Measurements from ENCODE around the gene ADSL. TPM values are rescaled to one million over a fixed set of nuclear protein-coding genes. Genes with fewer than 3 reads are reported as not detected.

The ADSL gene
- total RNA-seq, 1 donor from 2014 or later, result 153 TPM

GRCh38 chr22:40313007-40313406, 33.3 kb upstream of the ADSL start:
- peaks cover 3% of the 10 kb centered on the region for H3K36me3 ChIP-seq (ENCODE audit: control insufficient read depth, insufficient read depth, low read length)
- TF ChIP-seq, protein P1, sequence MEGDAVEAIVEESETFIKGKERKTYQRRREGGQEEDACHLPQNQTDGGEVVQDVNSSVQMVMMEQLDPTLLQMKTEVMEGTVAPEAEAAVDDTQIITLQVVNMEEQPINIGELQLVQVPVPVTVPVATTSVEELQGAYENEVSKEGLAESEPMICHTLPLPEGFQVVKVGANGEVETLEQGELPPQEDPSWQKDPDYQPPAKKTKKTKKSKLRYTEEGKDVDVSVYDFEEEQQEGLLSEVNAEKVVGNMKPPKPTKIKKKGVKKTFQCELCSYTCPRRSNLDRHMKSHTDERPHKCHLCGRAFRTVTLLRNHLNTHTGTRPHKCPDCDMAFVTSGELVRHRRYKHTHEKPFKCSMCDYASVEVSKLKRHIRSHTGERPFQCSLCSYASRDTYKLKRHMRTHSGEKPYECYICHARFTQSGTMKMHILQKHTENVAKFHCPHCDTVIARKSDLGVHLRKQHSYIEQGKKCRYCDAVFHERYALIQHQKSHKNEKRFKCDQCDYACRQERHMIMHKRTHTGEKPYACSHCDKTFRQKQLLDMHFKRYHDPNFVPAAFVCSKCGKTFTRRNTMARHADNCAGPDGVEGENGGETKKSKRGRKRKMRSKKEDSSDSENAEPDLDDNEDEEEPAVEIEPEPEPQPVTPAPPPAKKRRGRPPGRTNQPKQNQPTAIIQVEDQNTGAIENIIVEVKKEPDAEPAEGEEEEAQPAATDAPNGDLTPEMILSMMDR (IDR thresholded peaks at IDR 0.05; ENCODE audit: insufficient read depth, low read length, poor library complexity, severe bottlenecking), result no peak
- no peaks in the 10 kb centered on the region for H3K27me3 ChIP-seq (ENCODE audit: control insufficient read depth, insufficient read depth, low read length)
- no peak for DNase-seq (ENCODE audit: low read depth)
- no peak overlapping the region for H3K4me3 ChIP-seq (ENCODE audit: low read depth, low read length)

- Histone ChIP-seq H3K27me3 (ENCODE audit: control insufficient read depth, insufficient read depth, low read length) (no peaks in the 10 kb centered on the region), H3K4me3 (ENCODE audit: low read depth, low read length) (no peak overlapping the region), H3K36me3 (ENCODE audit: control insufficient read depth, insufficient read depth, low read length) (peaks cover 3% of the 10 kb centered on the region)
- TF ChIP-seq, protein P1 (IDR thresholded peaks at IDR 0.05; ENCODE audit: insufficient read depth, low read length, poor library complexity, severe bottlenecking), result no peak
- no peak for DNase-seq (ENCODE audit: low read depth)
Measured at GRCh38 chr22:40314041-40314440, 32.3 kb upstream of the ADSL start.

GRCh38 chr22:40320687-40321086, 25.6 kb upstream of the ADSL start:
- H3K36me3 ChIP-seq (ENCODE audit: control insufficient read depth, insufficient read depth, low read length), result no peaks in the 10 kb centered on the region
- no peak for DNase-seq (ENCODE audit: low read depth)

GRCh38 chr22:40322021-40322420, 24.3 kb upstream of the ADSL start:
- no peak for DNase-seq (ENCODE audit: low read depth)
- TF ChIP-seq, protein P1 (IDR thresholded peaks at IDR 0.05; ENCODE audit: insufficient read depth, low read length, poor library complexity, severe bottlenecking), result no peak
- no peaks in the 10 kb centered on the region for H3K36me3 ChIP-seq (ENCODE audit: control insufficient read depth, insufficient read depth, low read length)
- no peaks in the 10 kb centered on the region for H3K27me3 ChIP-seq (ENCODE audit: control insufficient read depth, insufficient read depth, low read length)
- no peak overlapping the region for H3K4me3 ChIP-seq (ENCODE audit: low read depth, low read length)

More at GRCh38 chr22:40320687-40321086, 25.6 kb upstream of the ADSL start:
- Histone ChIP-seq H3K4me3 (ENCODE audit: low read depth, low read length) (no peak overlapping the region), H3K27me3 (ENCODE audit: control insufficient read depth, insufficient read depth, low read length) (no peaks in the 10 kb centered on the region)
- TF ChIP-seq, protein P1 (IDR thresholded peaks at IDR 0.05; ENCODE audit: insufficient read depth, low read length, poor library complexity, severe bottlenecking), result no peak

DNA sequence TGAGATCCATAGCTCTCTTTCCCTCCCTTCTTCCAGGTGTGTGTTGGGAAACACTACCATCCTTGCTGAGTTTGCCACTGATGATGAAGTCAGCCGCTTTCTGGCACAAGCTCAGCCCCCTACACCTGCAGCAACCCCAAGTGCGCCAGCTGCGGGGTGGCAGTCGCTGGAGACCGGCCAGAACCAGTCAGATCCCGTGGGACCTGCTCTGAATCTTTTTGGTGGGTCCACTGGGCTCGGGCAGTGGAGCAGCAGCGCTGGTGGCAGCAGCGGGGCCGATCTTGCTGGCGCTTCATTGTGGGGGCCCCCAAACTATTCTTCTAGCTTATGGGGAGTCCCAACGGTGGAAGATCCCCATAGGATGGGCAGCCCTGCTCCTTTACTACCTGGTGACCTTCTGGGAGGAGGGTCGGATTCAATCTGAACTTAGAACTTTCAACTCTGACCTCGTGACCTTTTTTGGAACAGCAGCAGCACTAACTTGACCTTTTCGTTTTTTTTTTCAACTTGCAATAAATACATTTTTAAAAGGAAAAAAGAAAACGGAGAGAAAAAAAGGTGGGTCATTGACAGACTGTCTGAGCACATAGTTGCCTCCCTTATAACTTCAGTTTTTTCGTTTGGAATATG, 23.4 kb upstream of the ADSL start:
- TF ChIP-seq, protein P1 (IDR thresholded peaks at IDR 0.05; ENCODE audit: insufficient read depth, low read length, poor library complexity, severe bottlenecking), result no peak
- Histone ChIP-seq H3K36me3 (ENCODE audit: control insufficient read depth, insufficient read depth, low read length) (no peaks in the 10 kb centered on the region), H3K4me3 (ENCODE audit: low read depth, low read length) (no peak overlapping the region), H3K27me3 (ENCODE audit: control insufficient read depth, insufficient read depth, low read length) (no peaks in the 10 kb centered on the region)
- DNase-seq (ENCODE audit: low read depth), result no peak

GRCh38 chr22:40323681-40324171, 22.6 kb upstream of the ADSL start:
- H3K36me3 ChIP-seq (ENCODE audit: control insufficient read depth, insufficient read depth, low read length), result no peaks in the 10 kb centered on the region
- no peak for DNase-seq (ENCODE audit: low read depth)
- TF ChIP-seq, protein P1 (IDR thresholded peaks at IDR 0.05; ENCODE audit: insufficient read depth, low read length, poor library complexity, severe bottlenecking), result no peak
- H3K27me3 ChIP-seq (ENCODE audit: control insufficient read depth, insufficient read depth, low read length), result no peaks in the 10 kb centered on the region
- no peak overlapping the region for H3K4me3 ChIP-seq (ENCODE audit: low read depth, low read length)

Measured in kidney epithelial cell (primary cell).